Glomerular visceral epithelial cell (primary cell): ENCODE results near the gene C10orf62.
"Not testable (repeated sequence)": the region's sequence is repeated elsewhere in the genome, so short reads cannot be mapped to it uniquely, and the experiment has no call there.

Source experiments
- DNase-seq: peaks from one replicate; pipeline ENCODE4 v3.0.0-alpha.2; 2016; ENCODE audit errors: extremely low spot score

Gene C10orf62

DNA sequence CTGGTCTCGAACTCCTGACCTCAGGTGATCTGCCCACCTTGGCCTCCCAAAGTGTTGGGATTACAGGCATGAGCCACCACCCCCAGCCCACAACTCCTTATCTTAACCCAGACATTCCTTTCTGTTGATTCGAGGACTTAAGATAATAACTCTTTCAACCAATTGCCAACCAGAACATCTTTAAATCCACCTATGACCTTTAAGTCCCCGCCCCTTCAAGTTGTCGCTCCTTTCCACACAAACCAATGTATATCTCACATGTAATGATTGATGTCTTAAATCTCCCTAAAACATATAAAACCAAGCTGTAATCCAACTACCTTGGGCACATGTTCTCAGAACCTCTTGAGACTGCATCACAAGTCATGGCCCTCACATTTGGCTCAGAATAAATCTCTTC lies 24.7 kb upstream of the C10orf62 start:
- no peak for DNase-seq

DNA sequence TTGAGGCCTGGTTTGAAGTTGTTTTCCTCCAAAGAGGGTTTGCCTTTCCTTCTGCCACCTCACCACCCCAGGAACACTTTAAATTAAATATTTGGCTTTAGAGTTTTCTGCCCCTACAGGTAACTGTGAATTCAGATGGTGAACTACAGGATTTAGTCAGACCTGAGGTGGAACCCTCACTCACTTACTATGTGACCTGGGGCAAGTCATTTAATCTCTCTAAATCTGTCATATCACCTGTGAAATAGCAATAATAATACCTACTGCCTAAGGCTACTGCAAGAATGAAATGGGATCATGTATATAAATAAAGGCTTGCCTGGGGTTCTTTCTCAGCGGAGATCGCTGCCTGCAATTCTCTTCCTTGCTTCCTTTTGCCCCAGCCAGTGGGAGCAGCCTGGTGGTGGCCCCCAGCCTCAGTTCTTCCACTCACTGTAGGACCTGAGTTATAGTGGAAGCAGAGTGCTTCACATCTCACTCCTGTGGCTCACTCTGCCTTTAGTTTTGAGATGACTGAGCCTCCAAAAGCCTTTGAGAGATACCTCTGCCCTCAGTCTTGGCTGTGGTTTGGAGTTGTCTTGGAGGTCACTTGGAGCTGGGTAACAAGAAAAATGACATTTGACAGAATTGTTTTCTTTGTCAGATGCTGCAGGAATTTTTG lies 23.1 kb upstream of the C10orf62 start:
- DNase-seq: no peak

DNA sequence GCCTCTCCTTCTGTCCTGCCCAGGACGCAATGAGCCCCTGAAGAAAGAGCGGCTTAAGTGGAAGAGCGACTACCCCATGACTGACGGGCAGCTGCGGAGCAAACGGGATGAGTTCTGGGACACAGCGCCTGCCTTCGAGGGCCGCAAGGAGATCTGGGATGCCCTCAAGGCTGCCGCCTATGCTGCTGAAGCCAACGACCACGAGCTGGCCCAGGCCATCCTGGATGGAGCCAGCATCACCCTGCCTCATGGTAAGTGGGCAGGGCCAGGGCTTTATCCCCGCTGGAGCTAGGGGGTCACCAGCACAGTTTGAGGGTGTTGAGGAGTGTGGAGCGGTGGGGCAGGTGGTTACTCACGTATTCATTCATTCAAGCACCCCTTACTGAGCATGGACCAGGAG lies 21.6 kb upstream of the C10orf62 start:
- no peak for DNase-seq

DNA sequence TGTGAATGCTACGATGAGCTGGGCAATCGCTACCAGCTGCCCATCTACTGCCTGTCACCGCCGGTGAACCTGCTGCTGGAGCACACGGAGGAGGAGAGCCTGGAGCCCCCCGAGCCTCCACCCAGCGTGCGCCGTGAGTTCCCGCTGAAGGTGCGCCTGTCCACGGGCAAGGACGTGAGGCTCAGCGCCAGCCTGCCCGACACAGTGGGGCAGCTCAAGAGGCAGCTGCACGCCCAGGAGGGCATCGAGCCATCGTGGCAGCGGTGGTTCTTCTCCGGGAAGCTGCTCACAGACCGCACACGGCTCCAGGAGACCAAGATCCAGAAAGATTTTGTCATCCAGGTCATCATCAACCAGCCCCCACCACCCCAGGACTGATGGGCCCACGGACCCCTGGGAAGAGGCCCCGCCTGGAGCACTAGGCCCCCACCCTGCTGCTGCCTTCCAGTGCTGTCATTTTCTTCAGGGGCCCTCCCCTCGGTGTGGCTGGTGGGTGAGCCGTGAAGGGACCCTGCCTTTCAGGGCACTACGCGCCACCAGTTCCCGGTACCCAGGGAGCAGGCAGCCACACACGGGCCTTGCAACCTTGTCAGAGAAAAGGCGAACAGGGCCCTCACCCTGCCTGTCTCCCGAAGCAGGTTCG lies 19.3 kb upstream of the C10orf62 start:
- DNase-seq: no peak

DNA sequence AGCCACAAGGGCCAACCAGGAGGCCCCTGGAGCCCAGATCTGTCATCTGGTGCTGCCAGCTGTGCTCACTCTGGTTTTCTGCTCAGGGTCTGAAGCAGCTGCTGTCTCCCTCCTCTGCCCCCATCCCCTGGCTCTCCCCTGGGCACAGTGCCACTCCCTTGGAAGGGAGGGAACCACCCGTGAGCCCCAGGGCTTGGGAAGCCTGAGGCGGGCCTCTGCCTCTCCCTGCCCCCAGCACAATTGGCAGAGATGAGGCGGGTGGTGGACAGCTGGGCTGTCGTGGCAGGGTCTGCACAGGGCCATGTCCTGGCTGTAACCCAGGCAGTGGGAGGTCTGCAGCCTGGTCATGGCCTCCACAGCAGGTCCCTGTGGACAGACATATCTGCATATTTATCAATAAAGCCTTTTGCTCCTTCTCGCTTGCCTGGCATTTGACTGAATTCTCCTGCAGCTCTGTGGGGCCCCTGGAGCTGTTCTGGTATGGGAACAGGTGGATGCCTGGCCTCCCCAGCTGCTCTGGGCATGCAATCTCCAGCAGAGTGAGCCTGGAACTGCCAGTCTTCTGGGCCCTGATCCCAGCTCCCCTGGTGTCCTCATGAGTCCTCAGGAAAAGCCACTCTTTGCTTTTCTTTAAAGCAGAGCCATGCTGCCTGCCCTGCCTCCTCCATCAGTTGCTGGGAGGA lies 18.6 kb upstream of the C10orf62 start:
- no peak for DNase-seq

DNA sequence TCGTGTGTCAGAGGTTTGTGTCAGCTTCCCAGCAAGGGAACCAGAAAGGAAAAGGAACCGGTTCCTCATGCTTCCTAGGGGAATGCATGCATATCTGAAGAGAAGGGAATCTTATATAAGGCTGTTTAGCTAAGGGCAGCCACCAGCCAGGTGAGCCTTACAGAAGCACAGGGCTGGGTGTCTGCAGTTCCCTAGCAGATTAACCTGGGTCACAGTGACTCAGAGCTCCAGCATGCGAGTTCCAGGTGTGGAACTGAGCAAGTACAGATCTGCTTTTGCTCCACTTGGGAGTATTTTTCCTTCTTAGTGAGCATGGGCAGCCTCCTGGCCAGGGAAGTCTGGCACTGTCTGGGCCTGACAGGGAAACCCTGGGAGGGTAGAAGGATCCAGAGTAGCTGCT lies 17.9 kb upstream of the C10orf62 start:
- DNase-seq: no peak

DNA sequence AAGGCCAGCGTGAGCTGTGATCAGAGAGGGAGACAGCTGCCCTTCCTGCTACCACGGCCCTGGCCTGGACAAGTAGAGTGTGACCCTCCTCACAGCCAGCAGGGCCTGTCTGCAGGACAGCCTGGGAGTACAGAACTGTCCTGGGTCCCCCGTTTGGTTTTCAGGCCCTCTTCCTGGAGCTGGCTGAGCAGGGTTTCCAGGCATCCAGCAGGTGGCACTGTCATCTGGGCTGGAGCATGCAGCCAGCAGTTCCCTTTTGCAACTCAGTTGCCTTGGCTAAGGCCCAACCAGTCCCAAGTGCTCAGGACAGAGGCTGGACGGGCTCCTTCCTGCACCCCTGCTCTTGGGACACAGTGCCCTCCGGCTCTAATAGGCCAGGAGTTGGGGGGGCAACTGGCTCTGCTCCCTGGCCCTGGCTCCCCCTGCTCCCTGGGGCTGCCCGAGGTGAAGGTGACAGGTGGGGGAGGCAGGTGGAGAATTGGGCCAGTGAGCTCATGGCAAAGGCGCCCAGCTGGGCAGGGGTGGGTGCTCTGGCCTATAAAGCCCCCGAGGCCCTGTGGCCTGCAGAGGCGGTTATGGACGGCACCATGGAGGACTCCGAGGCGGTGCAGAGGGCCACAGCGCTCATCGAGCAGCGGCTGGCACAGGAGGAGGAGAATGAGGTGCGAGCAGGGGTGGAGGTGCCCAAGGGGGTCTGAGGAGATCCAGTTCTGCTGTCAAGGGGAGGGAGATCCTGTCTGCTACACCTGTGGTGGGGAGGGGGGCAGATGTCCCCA lies 17.1 kb upstream of the C10orf62 start, which contains the start of gene ANKRD2:
Gene ANKRD2, plus strand, starts transcription at position 566 of the 776 bp plus-strand sequence. Its CDS starts 10 bp downstream, at position 576.
- DNase-seq: peak; percentile 79

DNA sequence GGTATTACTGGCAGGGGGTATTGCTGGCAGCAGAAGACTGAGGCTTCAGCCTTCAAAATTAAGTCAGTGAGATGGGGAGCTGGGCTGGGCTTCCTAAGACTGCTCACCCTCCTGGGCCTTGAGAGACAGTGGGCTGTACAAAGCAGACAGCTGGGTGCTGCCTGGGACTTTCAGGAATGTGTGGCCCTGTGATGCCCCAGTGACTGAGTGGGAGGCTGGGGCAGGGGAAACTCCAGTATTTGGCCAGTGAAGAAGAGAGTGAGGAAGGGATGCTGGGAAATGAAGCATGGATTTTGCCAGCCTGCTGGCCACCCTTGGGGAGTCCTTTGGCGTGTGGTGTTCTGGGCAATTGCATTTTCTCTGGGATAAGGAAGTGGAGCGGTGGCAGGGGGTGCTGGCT lies 16.5 kb upstream of the C10orf62 start:
- peak; percentile 79 for DNase-seq

DNA sequence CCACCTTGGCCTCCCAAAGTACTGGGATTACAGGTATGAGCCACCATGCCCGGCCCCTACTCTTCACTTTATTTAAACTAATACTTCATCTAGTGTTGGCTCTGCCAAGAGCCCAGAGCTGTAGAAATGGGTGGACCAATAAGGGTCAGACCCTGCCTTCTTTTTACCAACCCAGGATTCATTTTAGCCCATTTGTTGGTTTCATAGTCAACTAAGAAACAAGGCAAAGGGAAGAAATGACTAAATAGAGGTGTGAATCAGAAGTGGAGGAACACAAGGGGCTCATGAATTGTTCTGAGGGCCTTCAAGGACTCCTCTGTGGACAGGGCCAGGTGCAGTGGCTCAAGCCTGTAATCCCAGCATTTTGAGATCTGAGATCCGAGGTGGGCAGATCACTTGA lies 15.8 kb upstream of the C10orf62 start:
- no peak for DNase-seq

DNA sequence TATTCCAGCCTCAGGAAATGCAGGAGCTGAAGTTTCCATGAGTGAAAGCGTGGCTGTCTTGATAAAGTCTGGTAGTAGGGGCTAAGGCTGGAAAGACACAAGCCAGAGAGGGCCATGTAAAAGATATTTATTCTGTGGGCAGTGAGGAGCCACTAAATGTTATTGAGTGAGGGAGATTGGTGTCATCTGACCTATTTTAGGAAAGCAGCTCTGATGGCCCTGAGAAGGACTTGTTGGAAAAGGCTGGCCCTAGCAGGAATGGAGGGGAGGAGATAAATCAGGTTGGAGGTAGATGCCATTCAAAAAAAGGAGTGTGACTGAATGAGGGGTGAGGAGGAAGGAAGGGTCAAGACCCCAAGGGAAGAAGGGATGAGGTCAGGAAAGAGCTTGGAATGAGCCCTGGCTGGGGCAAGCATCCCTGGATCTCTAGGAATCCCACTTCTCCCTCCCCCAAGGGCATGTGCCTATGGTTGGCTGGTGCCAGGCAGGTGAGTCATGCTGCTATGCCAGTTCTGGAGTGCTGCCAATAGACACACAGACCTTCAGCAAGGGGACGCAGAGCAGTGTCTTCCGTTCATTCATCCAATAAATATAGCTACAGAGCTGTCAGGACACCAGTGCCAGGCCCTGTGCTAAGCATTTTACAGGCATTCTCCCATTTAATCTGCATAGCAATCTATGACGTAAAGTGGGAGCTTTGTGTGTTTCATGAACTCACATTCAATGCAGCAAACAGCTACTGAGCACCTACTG lies 15.0 kb upstream of the C10orf62 start:
- DNase-seq: peak; percentile 99

DNA sequence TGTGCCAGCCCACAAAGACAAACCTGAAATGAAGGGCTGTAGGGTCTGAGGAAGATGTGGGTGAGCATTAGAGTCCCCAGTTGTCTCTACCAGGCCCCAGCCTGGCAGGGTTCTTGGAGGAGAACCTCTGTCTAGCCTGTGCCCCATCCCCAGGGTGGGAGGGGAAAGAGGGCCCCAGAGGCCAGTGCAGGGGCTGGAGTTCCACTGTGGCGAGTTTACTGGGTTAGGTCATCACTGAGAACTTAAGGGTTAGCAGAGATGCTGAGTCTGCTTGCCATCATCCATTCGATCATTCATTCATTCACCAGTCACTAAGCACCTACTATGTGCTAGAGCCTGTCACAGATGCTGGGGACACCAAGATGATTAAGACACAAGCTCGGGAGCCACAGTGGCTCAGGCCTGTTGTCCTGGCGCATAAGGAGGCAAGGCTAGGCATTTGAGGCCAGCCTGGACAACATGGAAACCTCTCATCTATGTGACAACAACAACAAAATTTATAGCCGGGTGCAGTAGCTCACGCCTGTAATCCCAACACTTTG lies 14.3 kb upstream of the C10orf62 start:
- DNase-seq: peak; percentile 66

DNA sequence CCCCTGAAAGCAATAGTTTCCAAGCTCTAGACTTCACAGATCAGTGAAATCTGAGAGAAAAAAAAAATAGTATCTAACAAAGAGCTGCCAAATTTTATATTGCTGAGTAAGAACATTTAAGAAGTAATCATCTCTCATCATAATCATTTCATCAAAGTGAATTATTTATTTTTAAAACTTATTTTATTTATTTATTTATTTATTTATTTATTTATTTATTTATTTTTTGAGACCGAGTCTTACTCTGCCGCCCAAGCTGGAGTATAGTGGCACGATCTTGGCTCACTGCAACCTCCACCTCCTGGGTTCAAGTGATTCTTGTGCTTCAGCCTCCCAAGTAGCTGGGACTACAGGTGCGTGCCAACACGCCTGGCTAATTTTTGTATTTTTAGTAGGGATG lies 13.0 kb upstream of the C10orf62 start:
- DNase-seq: not testable (repeated sequence)

DNA sequence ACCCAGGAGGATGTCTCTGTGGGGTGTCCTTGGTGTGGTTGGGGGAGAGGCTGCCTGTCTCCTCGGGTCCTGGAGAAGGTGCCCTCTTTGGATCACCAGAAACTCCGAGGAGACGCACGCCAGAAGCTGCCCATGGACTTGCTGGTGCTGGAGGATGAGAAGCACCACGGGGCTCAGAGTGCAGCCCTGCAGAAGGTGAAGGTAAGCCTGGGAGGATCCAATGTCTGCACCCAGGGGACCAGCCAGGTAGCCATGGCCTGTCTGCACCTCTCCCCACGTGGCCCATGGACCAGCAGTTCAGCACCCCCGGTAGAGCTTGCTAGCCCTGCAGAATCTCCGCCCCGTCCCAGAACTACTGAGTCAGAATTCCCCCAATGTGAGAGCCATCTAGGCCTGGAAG lies 11.8 kb upstream of the C10orf62 start:
- no peak for DNase-seq

DNA sequence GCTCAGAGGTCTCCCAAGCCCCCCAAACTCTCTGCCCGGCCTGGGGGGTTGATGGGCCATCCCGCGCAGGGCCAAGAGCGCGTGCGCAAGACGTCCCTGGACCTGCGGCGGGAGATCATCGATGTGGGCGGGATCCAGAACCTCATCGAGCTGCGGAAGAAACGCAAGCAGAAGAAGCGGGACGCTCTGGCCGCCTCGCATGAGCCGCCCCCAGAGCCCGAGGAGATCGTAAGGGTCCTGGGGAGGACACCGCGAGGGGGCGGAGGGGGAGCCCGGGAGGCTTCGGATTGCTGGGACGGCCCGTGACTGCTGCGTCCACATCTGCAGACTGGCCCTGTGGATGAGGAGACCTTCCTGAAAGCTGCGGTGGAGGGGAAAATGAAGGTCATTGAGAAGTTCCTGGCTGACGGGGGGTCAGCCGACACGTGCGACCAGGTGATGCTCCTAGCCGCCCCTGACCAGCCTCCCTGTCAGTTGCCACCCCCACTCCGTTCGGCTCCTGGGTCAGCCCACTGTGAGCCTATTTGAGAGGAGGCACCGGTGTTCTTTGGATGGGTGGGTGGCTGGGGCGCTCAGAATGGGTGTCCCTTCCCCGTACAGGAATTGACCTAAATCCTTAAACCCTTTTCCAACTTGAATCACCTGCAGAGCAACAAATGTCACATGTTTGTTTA lies 11.2 kb upstream of the C10orf62 start:
- DNase-seq: no peak

DNA sequence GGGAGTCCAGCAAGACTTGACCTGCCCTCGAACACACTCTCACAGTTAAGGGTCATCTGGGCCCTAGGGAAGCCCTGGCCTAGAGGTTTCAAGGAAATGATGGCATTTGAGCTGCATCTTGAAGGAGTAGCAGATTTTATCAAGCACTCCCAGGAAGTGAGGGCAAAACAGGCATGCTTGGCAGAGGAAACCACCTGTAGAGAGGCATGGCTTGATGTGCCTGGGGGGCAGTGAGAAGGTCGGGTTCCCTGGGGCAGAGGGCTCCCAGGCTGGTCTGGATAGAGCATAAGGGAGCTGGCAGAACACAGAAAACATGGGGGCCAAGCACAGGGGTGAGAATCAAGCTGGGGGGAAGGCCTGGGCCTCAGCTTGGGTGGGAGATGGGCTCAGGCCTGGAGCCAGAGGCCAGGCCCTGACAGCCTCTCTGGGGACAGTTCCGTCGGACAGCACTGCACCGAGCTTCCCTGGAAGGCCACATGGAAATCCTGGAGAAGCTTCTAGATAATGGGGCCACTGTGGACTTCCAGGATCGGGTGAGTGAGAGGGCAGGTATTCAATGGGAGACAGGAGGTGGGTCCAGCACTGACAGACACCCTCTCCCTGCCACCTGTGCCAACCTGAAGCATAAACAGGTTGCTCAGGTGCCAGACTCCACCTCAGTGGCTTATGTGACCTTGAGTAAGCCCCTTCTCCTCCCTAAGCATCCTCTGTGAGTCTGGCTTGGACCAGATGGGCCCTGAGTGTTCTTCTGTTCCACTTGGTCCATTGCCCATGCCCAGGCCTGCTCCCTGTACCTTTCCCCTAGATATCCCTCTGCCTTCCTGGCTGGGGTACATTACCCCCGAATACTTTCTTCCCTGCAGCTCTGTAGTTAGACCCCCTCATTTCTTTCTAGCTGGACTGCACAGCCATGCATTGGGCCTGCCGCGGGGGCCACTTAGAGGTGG lies 8.8 kb upstream of the C10orf62 start:
- no peak for DNase-seq

DNA sequence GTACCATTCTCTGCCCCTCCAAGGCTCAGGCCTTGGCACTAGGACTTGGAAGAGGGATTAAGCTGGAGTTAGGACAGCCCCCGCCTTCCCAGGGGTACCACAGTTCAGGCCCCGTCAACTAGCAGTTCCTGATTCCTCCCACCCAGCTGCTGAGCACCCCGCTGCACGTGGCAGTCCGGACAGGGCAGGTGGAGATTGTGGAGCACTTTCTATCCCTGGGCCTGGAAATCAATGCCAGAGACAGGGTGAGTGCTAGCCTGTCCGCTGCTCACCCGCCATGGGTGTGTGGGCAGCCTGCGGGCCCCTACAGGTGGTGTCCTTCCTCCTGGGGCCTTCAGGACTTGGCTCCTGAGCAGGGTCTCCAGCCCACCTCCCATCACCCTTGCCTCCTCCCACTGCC lies 7.4 kb upstream of the C10orf62 start:
- no peak for DNase-seq

DNA sequence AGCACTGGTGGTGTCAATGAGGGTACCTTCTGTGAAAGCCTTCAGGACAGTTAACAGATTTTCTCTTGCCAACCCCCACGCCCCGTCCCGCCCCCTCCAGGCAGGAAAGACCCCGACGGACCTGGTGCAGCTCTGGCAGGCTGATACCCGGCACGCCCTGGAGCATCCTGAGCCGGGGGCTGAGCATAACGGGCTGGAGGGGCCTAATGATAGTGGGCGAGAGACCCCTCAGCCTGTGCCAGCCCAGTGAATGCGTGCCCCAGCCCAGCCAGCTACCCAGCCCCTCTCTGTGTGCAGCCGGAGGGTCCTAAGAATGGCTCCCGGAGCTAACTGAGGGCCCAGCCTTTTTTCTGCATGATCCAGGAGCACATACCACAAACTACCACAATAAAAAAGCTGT lies 6.0 kb upstream of the C10orf62 start:
- no peak for DNase-seq

DNA sequence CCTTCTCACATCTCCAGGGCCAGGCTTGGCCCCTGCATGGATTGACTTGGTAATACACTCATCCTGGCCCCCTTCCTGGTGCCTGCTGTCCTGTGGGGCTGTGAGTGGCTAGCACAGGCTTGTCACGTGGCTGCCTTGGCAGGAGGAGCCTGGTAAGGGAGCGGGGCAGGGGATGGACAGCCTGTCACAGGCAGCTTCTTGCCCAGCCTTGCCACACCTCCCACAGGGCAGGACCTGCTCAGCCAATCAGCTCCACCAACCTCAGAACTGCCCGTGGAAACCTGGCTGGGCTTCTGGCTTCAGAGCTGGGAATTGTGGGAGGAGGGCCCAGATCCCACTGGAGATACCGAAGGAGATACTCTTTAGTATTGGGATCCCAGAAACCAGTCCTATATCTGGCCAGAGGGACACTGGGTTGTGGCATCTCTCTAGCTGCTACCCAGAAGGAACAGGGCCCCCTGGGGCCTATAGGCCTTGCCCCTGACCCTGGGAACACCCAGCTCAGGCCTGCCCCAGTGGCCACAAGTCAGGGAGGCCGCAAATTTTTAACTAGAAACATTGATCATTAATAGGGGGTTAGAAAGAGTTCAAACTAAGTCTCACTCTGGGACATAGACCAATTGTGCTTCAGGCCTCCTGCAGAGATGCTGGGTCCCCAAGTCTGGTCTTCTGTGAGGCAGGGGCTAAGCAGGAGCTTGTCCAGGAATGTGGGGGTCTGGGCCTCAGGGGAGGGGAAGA lies 5.3 kb upstream of the C10orf62 start, which contains the start of gene HOGA1:
Gene HOGA1, plus strand, starts transcription at position 330 of the 738 bp plus-strand sequence. Its CDS starts 315 bp downstream, at position 645.
- peak; percentile 98 for DNase-seq
